ENCODE data around the gene SCAND1. TPM values are rescaled to one million over a fixed set of nuclear protein-coding genes. Genes with fewer than 3 reads are reported as not detected.
"Not testable (repeated sequence)": the region's sequence is repeated elsewhere in the genome, so short reads cannot be mapped to it uniquely, and the experiment has no call there.

Gene SCAND1
- total RNA-seq, 4 donors from 2014 or later: 70.0 to 122 (median 89.9) TPM

DNA sequence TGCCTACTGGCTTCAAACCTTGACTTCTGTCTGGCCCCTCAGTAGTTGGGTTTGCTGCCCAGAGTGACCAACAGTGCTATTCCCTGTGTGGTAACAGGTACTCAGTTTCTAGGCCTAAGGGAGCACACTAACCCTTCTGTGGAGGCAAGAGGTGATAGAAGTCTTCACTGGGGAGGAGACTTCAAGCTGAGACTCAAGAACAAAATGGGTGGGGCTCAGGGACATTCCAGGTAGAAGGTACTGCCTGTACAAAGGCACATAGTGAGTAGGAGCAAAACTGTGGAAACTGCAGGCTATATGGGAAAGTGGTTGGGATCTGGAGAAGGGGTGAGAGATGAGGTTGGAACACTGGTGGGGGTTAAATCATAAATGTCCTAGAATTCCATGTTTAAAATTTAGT, 2.3 kb upstream of the SCAND1 start:
- DNase-seq (ENCODE audit: low spot score in 2 of 2): no peak
- intact Hi-C loops (cut with DNase I; ENCODE audit: low total_unique reads): no loop called here
- no peak overlapping the region for H3K4me3 ChIP-seq (ENCODE audit: low read depth, poor library complexity, severe bottlenecking)
- no peak for TF ChIP-seq POLR2A (IDR thresholded peaks at IDR 0.05)
- TF ChIP-seq, protein P1, sequence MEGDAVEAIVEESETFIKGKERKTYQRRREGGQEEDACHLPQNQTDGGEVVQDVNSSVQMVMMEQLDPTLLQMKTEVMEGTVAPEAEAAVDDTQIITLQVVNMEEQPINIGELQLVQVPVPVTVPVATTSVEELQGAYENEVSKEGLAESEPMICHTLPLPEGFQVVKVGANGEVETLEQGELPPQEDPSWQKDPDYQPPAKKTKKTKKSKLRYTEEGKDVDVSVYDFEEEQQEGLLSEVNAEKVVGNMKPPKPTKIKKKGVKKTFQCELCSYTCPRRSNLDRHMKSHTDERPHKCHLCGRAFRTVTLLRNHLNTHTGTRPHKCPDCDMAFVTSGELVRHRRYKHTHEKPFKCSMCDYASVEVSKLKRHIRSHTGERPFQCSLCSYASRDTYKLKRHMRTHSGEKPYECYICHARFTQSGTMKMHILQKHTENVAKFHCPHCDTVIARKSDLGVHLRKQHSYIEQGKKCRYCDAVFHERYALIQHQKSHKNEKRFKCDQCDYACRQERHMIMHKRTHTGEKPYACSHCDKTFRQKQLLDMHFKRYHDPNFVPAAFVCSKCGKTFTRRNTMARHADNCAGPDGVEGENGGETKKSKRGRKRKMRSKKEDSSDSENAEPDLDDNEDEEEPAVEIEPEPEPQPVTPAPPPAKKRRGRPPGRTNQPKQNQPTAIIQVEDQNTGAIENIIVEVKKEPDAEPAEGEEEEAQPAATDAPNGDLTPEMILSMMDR (IDR thresholded peaks at IDR 0.05): no peak

DNA sequence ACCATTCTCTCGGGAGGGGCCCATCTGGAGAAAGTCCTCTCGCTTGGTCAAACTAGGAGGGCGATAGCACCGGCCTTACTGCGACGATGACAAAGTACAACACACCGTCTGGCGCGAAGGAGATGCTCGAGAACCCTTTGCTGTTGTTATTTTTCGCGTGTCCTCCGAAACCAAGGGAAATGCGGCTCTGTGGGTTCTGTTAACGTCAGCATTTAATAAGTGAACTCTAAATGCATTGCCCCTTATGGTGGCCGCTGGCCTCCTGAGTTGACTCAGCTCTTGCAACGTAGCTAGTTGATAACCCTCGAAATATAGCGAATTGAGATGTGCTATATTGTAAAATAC, 577 bp upstream of the SCAND1 start:
- H3K4me3 ChIP-seq (ENCODE audit: low read depth, poor library complexity, severe bottlenecking): peak overlapping the region; percentile 94
- intact Hi-C loops (cut with DNase I; ENCODE audit: low total_unique reads): no loop called here
- TF ChIP-seq POLR2A (IDR thresholded peaks at IDR 0.05): no peak
- TF ChIP-seq, protein P1 (IDR thresholded peaks at IDR 0.05): no peak
- DNase-seq (ENCODE audit: low spot score in 2 of 2): no peak
- 1% methylated on average over 16 to 19 of the region's 19 CpGs for WGBS, 2 donors

DNA sequence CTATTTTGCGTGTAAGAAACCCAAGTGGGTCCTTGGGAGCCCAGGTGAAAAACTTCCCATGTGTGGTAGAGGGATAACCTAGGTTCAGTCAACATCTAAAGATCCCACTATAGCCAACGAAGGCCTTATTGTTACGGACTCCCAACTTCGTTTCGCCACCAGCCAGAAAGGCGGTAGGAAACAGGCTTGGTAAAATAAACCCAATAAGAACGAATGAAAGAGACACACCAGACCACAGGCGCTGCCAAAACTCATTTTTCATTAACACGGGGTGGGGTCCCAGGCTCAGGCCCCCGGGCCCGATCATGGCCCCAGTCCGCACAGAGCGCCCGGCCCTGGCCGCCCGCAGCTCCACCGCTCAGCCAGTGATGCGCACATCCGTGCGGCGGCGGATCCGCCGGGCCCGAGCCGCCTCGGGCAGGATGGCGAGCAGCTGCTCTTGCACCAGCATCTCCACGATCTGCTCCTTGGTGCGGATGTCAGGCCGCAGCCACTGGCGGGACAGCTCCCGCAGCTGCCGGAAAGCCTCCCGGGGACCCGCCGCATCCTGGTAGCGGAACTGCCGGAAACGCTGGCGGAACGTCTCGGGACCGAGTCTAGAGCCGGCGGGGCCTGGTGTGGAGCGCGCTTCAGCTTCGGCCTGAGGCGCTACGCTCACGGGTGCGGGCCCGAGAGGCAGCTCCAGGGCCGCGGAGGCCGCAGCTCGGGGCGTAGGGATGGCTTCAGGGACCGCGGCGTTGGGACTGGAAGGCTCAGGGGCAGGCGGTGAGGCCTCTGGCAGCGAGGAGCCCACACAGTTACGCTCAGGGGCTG, 709 bp downstream of the SCAND1 start:
- intact Hi-C loops (cut with DNase I; ENCODE audit: low total_unique reads): no loop called here
- peak in 1 of 2 donors; percentile 91 for DNase-seq (ENCODE audit: low spot score in 2 of 2)
- WGBS, 2 donors: 2 to 4% methylated on average over 20 to 36 of the region's 65 CpGs
- H3K4me3 ChIP-seq (ENCODE audit: low read depth, poor library complexity, severe bottlenecking): peak overlapping the region; percentile 94
- TF ChIP-seq POLR2A (IDR thresholded peaks at IDR 0.05): no peak
- TF ChIP-seq, protein P1 (IDR thresholded peaks at IDR 0.05): no peak

DNA sequence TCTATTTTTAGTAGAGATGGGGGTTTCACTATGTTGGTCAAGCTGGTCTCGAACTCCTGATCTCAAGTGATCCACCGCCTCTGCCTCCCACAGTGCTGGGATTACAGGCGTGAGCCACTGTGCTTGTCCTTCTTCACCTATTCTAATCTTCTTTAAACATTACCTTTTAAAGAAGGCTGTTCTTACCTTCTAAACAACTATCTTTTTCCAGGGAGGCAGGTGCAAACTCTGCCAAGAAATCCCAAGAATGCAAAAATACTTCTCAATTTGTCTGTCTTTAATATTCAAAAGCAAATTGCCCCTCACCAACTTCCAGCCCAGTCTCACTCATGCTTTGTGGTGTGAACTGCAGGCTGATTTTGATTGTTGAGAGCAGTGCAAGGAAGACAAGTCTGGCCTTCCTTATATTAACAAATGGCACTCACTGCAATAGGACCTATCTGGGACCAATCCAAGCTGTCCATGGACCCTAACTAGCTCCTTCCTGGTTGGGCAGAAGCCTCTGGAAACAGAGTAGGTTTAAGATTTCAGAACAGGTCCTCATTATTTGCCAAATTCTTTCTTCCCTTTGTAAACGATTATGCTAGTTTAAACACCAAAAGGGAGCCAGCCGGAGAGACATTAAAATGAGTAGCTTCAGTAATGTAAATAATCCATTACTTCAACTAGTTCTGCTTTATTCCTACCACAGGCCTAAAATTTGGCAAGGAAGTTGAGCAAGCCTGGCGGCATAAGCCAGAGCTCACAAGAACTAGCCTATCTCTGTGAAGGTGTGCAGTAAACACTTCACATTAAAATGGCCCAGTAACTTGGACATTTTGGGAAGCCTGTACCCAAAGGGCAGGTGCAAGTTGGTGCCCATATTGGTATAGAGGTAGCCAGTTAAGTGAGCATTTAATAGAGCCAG, 1.6 kb downstream of the SCAND1 start:
- intact Hi-C loops (cut with DNase I; ENCODE audit: low total_unique reads): no loop called here
- H3K4me3 ChIP-seq (ENCODE audit: low read depth, poor library complexity, severe bottlenecking): peak overlapping the region; percentile 94
- DNase-seq (ENCODE audit: low spot score in 2 of 2): peak in 1 of 2 donors; percentile 58

DNA sequence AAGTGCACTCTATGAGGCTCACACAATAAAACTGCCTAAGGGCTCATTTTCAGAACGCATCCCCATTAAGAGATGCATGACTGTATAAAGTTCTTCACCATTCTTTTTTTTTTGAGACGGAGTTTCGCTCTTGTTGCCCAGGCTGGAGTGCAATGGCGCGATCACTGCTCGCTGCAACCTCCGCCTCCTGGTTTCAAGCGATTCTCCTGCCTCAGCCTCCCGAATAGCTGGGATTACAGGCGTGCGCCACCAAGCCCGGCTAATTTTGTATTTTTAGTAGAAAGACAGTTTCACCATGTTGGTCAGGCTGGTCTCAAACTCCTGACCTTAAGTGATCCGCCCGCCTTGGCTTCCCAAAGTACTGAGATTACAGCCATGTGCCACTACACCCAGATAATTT, 2.2 kb downstream of the SCAND1 start:
- 96 to 97% methylated on average over 14 of the region's 14 CpGs for WGBS, 2 donors
- intact Hi-C loops (cut with DNase I; ENCODE audit: low total_unique reads); DNase-seq (ENCODE audit: low spot score in 2 of 2); H3K4me3 ChIP-seq (ENCODE audit: low read depth, poor library complexity, severe bottlenecking): not testable (repeated sequence)

More for the DNA sequence above, 1.6 kb downstream of the SCAND1 start:
- WGBS, 2 donors: 53 to 54% methylated on average over 6 of the region's 6 CpGs
- no peak for TF ChIP-seq POLR2A (IDR thresholded peaks at IDR 0.05)
- TF ChIP-seq, protein P1 (IDR thresholded peaks at IDR 0.05): no peak

DNA sequence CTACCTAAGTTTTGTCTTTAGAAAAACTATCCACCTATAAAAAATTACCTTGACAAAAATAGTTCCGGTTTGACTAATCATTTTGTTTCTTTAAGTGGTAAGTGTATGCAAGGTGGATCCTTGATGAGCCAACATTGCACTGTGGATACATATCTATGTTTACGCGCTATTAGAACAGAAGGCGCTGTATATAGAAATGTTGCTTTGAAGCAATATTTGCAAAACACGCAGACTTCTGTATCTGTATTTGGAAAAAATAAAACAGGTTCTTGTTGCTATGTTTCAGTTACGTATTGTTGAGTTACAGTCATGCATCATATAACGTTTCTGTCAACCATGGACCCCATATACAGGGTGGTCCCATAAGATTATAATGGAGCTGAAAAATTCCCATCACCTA, 4.2 kb downstream of the SCAND1 start:
- H3K4me3 ChIP-seq (ENCODE audit: low read depth, poor library complexity, severe bottlenecking): no peak overlapping the region
- no peak for TF ChIP-seq POLR2A (IDR thresholded peaks at IDR 0.05)
- TF ChIP-seq, protein P1 (IDR thresholded peaks at IDR 0.05): no peak
- WGBS, 2 donors: 92 to 93% methylated on average over 7 of the region's 7 CpGs
- intact Hi-C loops (cut with DNase I; ENCODE audit: low total_unique reads): no loop called here
- no peak for DNase-seq (ENCODE audit: low spot score in 2 of 2)
